Left forelimb (tissue), 1 donor: ENCODE data around the gene TNFRSF12A.

Source experiments
- DNase-seq: peaks from one replicate; pipeline ENCODE4 v3.0.0-alpha.2; 2018; ENCODE audit warnings: low spot score

The TNFRSF12A gene, protein sequence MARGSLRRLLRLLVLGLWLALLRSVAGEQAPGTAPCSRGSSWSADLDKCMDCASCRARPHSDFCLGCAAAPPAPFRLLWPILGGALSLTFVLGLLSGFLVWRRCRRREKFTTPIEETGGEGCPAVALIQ

DNA sequence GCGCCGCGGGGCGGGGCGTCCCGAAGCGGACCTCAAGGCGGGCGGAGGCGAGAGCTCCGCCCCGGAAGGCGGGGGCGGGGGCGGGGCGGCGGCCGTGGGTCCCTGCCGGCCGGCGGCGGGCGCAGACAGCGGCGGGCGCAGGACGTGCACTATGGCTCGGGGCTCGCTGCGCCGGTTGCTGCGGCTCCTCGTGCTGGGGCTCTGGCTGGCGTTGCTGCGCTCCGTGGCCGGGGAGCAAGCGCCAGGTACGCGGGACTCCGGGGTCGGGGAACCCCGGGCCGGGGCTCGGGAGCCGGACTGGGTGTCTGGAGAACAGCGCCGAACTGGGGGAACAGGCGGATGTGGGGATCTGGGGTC lies at the start of gene TNFRSF12A:
Gene TNFRSF12A, plus strand, starts transcription at position 122 of the 357 bp plus-strand sequence. Its CDS starts 30 bp downstream, at position 152.
- peak; percentile 87 for DNase-seq

DNA sequence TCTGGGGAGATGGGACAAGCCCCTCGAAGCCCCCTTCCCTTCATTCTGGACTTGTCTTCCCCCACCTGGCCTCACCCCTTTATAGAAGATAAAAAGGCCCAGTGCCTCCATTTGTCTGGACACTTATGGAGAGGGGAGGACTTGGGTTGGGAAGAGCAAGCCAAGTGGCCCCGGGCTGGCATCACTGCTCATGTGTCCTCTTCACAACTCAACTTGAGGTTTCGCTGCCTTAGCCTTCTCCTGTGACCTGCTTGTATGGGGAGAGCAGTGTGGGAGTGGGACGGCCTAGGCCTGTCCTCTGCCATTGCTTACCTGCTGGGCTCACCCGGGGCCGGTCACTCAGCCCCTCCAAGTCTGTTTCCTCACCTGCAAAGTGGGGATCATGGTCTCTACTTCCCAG lies 49.6 kb upstream of the TNFRSF12A start:
- DNase-seq = no peak

- no peak for DNase-seq
Measured at GRCh38 chr16:2971134-2971984, 48.8 kb upstream of the TNFRSF12A start.

DNA sequence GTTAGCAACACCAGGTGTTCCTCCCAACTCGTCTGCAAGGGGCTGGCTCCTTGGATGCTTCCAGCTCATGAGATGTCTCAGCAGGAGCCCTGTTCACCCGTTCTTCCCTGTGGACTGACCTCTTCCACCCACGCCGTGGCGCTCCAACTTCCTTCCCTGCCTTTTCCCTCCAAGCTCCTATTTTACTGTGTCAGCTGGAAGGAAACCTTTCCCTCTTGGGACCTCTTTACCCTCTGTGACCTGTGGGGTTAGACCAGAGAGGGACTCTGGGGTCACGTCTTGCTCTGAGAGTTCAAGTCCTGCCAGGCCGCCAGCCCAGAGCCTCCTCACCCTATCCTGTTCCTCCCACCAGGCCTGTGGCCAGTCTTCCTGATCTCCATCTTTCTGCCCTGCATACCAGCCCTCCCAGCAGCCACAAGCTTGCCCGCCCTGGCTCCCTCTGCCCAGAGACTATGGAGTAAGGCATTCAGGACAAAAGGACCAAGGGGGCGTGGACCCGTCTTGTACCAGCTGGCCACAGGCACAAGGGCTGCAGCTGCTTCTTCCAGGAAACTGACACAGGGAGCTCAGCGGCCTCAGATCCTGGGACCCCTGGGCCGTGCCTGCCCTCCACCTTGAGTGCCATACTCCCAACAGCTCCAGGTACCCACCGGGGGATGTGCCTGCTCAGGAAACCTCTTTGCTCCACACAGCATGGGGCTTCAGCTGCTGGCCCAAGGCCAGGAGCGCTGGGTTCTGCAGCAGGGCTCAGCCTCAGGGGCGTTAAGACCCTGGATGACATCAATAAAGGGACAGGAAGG lies 48.0 kb upstream of the TNFRSF12A start:
- DNase-seq = no peak

GRCh38 chr16:2973093-2973492 lies 47.1 kb upstream of the TNFRSF12A start:
- DNase-seq = no peak

DNA sequence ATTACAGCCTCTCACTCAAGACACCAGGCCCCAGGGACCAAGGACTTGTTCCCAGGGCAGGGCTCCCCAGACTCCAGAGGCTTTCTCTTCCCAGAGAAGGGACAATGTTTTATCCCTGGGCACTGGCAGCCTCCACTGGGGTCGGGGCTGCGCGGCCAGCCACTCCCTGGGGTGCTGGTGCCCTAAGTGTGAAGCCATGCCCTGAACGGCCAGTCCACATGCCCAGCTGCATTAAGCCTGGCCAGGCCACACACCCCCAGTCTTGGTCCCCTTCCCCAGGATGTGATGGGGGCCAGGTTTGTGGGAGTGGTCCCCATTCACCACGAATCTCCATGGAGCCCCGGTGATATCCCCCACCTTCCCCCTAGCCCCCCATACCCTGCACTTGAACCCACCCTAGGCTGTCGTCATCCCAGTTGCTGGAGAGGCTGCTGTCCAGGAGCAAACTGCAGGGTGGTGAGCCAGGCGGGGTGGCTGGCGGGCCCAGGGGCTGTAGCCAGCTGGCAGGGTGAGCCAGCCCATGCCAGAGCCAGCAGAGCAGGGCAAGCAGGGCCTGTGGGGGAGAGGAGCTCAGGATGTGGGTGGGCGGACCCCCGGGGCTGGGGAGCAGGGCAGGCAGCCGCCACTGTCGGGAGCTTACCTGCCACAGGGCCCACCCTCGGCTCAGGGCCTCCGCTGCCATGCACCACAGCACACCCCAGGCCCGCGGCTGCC lies 46.4 kb upstream of the TNFRSF12A start:
- DNase-seq = no peak

- no peak for DNase-seq
Measured at GRCh38 chr16:2974319-2975056, 45.7 kb upstream of the TNFRSF12A start.

DNA sequence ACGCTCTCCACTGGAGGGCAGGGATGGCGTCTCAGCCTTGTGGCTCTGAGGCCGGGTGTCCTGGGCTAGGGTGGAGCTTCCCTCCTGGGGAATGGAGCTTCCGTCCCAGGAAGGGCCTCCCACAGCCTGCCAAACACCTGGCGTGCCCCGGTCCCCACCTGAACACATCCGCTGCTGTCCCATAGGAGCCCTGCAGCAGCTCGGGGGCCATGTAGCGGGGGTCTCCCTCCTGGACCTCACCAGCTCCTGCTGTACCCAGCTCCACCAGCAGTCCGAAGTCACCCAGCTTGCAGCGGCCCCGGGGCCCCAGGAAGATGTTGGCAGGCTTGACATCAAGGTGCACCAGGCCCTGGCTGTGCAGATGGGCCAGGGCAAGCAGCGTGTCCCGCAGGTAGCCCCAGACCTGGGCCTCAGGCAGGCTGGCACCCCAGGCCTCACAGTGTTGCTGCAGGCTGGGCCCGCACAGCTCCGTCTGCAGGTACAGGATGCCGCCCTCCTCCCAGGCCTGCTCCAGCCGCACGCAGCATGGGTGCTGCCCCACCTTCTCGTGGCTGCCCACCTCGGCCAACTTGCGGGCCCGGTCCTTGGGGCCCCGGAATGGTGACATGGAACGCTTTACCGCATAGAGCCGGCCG lies 44.9 kb upstream of the TNFRSF12A start:
- no peak for DNase-seq

GRCh38 chr16:2976201-2976600 lies 44.0 kb upstream of the TNFRSF12A start:
- no peak for DNase-seq

- no peak for DNase-seq
Measured at GRCh38 chr16:2976673-2977072, 43.5 kb upstream of the TNFRSF12A start.

GRCh38 chr16:2977440-2977839 lies 42.7 kb upstream of the TNFRSF12A start:
- DNase-seq = no peak

GRCh38 chr16:2979669-2980226 lies 40.4 kb upstream of the TNFRSF12A start:
- DNase-seq = no peak

- peak; percentile 95 for DNase-seq
Measured at GRCh38 chr16:2980227-2981176, 39.7 kb upstream of the TNFRSF12A start, which contains the start of gene PKMYT1. PKMYT1 (minus strand) TSS chr16:2980446; CDS start chr16:2979657, 789 bp downstream.

DNA sequence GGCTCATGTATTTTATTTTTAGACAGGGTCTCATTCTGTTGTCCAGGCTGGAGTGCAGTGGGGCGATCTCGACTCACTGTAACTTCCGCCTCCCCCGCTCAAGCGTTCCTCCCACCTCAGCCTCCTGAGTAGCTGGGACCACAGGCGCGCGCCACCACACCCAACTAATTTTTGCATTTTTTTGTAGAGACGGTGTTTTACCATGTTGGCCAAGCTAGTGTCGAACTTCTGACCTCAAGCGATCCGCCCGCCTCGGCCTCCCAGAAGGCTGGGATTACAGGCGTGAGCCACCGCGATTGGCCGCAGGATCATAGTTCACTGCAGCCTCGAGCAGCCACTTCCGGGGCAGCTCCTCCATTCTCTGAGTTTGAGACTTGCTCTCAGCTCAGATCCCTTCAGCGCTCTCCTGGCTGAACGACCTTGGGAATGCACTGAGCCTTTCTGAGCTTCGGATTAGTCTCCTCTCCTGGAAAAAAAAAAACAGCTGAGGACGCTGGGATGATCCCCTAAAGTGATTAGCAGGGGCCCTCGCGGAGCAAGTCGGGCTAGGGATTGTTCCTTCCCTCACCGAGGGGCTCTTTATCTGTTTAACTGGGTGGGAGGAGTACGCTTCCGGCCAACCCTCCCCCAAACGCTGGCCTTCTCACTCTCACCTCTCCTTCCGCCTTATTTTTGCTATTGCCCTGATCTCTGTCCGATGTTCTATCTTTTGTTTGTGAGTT lies 38.8 kb upstream of the TNFRSF12A start:
- no peak for DNase-seq

GRCh38 chr16:2981899-2982250 lies 38.3 kb upstream of the TNFRSF12A start:
- no peak for DNase-seq

- no peak for DNase-seq
Measured at GRCh38 chr16:2982402-2982801, 37.8 kb upstream of the TNFRSF12A start.

DNA sequence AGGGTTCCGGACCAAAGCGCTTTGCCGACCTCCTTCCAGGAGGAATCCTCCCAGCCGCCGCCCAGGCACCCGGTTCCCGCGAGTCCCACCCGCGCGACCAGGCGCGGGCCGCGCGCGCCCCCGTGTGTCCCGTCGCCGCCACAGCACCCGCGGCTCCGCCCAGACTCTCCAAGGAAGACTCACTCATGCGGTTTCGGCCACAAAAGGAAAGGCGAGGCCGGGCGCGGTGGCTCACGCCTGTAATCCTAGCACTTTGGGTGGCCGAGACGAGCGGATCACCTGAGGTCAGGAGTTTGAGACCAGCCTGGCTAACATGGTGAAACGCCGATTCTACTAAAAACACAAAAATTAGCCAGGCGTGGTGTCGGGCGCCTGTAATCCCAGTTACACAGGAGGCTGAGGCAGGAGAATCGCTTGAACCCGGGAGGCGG lies 36.4 kb upstream of the TNFRSF12A start:
- DNase-seq = peak; percentile 89

- DNase-seq = peak; percentile 82
Measured at GRCh38 chr16:2985462-2985861, 34.7 kb upstream of the TNFRSF12A start.

DNA sequence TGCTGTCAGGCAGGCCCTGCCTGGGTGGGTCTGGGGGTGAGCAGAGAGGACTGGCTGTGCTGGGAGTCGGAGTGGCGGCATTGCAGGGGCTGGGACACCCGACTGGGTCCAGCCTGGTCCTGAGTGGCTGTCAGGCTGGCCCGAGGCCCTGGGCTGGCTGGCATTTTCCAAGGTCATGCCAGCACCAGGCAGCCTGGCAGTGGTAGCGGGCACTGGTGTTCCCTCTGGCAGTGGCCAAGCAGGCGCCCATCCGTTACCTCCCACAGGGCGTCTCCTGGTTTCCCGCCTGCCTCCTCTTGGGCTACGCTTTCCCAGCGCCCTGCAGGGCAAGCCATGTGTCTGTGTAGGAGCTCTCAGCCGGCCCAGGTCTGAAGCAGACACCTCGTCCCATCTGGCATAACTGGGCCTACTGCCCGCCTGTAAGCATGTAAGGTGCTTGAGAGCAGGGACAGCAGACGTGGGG lies 34.2 kb upstream of the TNFRSF12A start:
- DNase-seq = no peak
